Loucy (cell line): ENCODE results near the gene COL1A1.

Source experiments
- H2AFZ ChIP-seq: fragments of 200-600 bp; sonication (generic); 2 replicates; pipeline ENCODE4 v1.6.0; 2016; ENCODE audit warnings: antibody characterized with exemption, mild to moderate bottlenecking, low read length, moderate library complexity
- H3F3A ChIP-seq: fragments of 200-600 bp; 2 replicates; pipeline ENCODE4 v1.6.0; 2016; ENCODE audit warnings: antibody characterized with exemption, low read depth, mild to moderate bottlenecking
- H3K27me3 ChIP-seq: fragments of 200-600 bp; sonication (generic); 2 replicates; pipeline ENCODE4 v1.6.1; 2014; ENCODE audit warnings: low read length, mild to moderate bottlenecking; ENCODE audit not compliant: insufficient read depth, poor library complexity, severe bottlenecking
- H3K36me3 ChIP-seq: fragments of 200-600 bp; sonication (generic); 2 replicates; pipeline ENCODE4 v1.6.1; 2016; ENCODE audit warnings: low read length; ENCODE audit not compliant: insufficient read depth
- H3K4me1 ChIP-seq: fragments of 200-600 bp; sonication (generic); 2 replicates; pipeline ENCODE4 v1.5.1; 2014; ENCODE audit warnings: low read length, mild to moderate bottlenecking; ENCODE audit not compliant: insufficient read depth, poor library complexity, severe bottlenecking
- H3K4me2 ChIP-seq: fragments of 200-600 bp; sonication (generic); 2 replicates; pipeline ENCODE4 v1.6.0; 2014; ENCODE audit warnings: antibody characterized with exemption, low read length, low read depth, mild to moderate bottlenecking; ENCODE audit not compliant: poor library complexity, severe bottlenecking
- H3K4me3 ChIP-seq: fragments of 200-600 bp; sonication (generic); 2 replicates; pipeline ENCODE4 v1.5.1; 2014; ENCODE audit warnings: low read length, mild to moderate bottlenecking, mixed read lengths; ENCODE audit not compliant: poor library complexity, severe bottlenecking
- H3K79me2 ChIP-seq: fragments of 200-600 bp; sonication (generic); 2 replicates; pipeline ENCODE4 v1.6.1; 2014; ENCODE audit warnings: low read length; ENCODE audit not compliant: insufficient read depth
- H3K9ac ChIP-seq: fragments of 200-600 bp; sonication (generic); 2 replicates; pipeline ENCODE4 v1.6.0; 2014; ENCODE audit warnings: mild to moderate bottlenecking, low read depth, low read length, moderate library complexity; ENCODE audit not compliant: poor library complexity, severe bottlenecking
- H3K9me2 ChIP-seq: fragments of 200-600 bp; sonication (generic); replicated peaks from 2 replicates; pipeline ENCODE4 v1.6.1; 2016; ENCODE audit warnings: low read depth, low read length, mixed read lengths
- H3K9me3 ChIP-seq: fragments of 200-600 bp; sonication (generic); 2 replicates; pipeline ENCODE4 v1.6.1; 2014; ENCODE audit warnings: mild to moderate bottlenecking, antibody characterized with exemption, low read length, low read depth; ENCODE audit not compliant: insufficient read depth
- H4K20me1 ChIP-seq: fragments of 200-600 bp; sonication (generic); 2 replicates; pipeline ENCODE4 v1.6.0; 2014; ENCODE audit warnings: antibody characterized with exemption, low read length, mild to moderate bottlenecking; ENCODE audit not compliant: insufficient read depth, poor library complexity, severe bottlenecking
- CTCF ChIP-seq: fragments of 200-600 bp; sonication (generic); conservative IDR thresholded peaks from 2 replicates; pipeline ENCODE4 v1.5.1; 2014; ENCODE audit warnings: mild to moderate bottlenecking, antibody characterized with exemption, low read length
- EZH2phosphoT487 ChIP-seq: fragments of 200-600 bp; IDR thresholded peaks from 2 replicates; pipeline ENCODE4 v1.6.1; 2018; ENCODE audit warnings: antibody characterized with exemption, mild to moderate bottlenecking, moderate library complexity, borderline replicate concordance

COL1A1 gene

GRCh38 chr17:50238601-50239280 lies 37.3 kb upstream of the COL1A1 start:
- Histone ChIP-seq H4K20me1 (no peaks in the 10 kb centered on the region), H3K27me3 (peaks cover 5% of the 10 kb centered on the region), H2AFZ (no peak overlapping the region), H3K9ac (no peak overlapping the region), H3K4me1 (no peaks in the 10 kb centered on the region), H3F3A (no peaks in the 10 kb centered on the region), H3K4me3 (no peak overlapping the region), H3K36me3 (no peaks in the 10 kb centered on the region), H3K79me2 (no peaks in the 10 kb centered on the region), H3K4me2 (no peak overlapping the region), H3K9me3 (peaks cover 4% of the 10 kb centered on the region; the same call in 1 of the 2 replicates), H3K9me2 (no peaks in the 10 kb centered on the region)
- no peak for TF ChIP-seq EZH2phosphoT487
- no peak for TF ChIP-seq CTCF

DNA sequence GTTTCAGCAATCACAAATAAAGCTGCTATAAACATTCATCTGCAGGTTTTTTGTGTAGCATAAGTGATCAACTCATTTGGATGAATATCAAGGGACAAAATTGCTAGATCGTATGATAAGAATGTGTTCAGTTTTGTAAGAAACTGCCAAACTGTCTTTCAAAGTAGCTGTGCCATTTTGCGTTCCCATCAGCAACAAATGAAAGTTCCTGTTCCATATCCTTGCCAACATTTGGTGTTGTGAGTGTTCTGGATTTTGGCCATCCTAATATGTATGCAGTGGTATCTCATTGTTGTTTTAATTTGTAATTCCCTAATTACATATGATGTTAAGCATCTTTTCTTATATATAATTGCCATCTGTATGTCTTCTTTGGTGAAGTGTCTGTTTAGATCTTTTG lies 36.5 kb upstream of the COL1A1 start:
- no peaks in the 10 kb centered on the region for H3K4me1 ChIP-seq
- H3F3A ChIP-seq: no peaks in the 10 kb centered on the region
- no peaks in the 10 kb centered on the region for H3K79me2 ChIP-seq
- no peaks in the 10 kb centered on the region for H4K20me1 ChIP-seq
- H3K9me2 ChIP-seq: no peaks in the 10 kb centered on the region
- H3K36me3 ChIP-seq: no peaks in the 10 kb centered on the region
- H3K27me3 ChIP-seq: peaks cover 5% of the 10 kb centered on the region
- H3K4me2 ChIP-seq: no peak overlapping the region
- H2AFZ ChIP-seq: no peak overlapping the region
- no peak for TF ChIP-seq CTCF
- TF ChIP-seq EZH2phosphoT487: no peak
- H3K9ac ChIP-seq: no peak overlapping the region
- H3K4me3 ChIP-seq: no peak overlapping the region
- H3K9me3 ChIP-seq: peaks cover 4% of the 10 kb centered on the region; the same call in 1 of the 2 replicates

DNA sequence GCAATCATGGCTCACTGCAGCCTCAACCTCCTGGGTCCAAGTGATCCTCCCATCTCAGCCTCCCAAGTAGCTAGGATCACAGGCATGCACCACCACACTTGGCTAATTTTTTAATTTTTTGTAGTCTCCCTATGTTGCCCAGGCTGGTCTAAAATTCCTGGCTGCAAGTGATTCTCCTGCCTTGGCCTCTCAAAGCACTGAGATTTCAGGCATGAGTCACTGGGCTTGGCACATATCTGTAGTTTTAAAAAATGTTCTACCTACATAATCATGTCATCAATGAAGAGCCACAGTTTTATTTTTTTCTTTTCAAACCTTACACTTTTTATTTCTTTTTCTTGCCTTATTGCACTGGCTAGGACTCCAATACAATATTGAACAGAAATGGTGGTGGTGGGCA lies 33.1 kb upstream of the COL1A1 start:
- Histone ChIP-seq H3K79me2 (no peaks in the 10 kb centered on the region), H3K4me3 (no peak overlapping the region), H2AFZ (no peak overlapping the region), H3K9ac (no peak overlapping the region), H3F3A (no peaks in the 10 kb centered on the region), H3K4me1 (no peaks in the 10 kb centered on the region), H3K36me3 (no peaks in the 10 kb centered on the region), H3K4me2 (no peak overlapping the region), H3K27me3 (peaks cover 5% of the 10 kb centered on the region), H3K9me2 (no peaks in the 10 kb centered on the region), H3K9me3 (peaks cover 4% of the 10 kb centered on the region; the same call in 1 of the 2 replicates), H4K20me1 (no peaks in the 10 kb centered on the region)
- TF ChIP-seq CTCF: no peak
- no peak for TF ChIP-seq EZH2phosphoT487
